Measurements from ENCODE around the gene ERLIN1.

Gene ERLIN1

GRCh38 chr10:100185364-100186252 lies at the start of gene ERLIN1:
Gene ERLIN1 (minus strand): TSS chr10:100186029. CDS start chr10:100185626, 403 bp downstream.
- peak within 1 kb of the TSS; percentile 80 for H3K4me3 ChIP-seq (ENCODE audit: control insufficient read depth, low read depth, low read length)
- TF ChIP-seq, protein P1, sequence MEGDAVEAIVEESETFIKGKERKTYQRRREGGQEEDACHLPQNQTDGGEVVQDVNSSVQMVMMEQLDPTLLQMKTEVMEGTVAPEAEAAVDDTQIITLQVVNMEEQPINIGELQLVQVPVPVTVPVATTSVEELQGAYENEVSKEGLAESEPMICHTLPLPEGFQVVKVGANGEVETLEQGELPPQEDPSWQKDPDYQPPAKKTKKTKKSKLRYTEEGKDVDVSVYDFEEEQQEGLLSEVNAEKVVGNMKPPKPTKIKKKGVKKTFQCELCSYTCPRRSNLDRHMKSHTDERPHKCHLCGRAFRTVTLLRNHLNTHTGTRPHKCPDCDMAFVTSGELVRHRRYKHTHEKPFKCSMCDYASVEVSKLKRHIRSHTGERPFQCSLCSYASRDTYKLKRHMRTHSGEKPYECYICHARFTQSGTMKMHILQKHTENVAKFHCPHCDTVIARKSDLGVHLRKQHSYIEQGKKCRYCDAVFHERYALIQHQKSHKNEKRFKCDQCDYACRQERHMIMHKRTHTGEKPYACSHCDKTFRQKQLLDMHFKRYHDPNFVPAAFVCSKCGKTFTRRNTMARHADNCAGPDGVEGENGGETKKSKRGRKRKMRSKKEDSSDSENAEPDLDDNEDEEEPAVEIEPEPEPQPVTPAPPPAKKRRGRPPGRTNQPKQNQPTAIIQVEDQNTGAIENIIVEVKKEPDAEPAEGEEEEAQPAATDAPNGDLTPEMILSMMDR (conservative IDR thresholded peaks at IDR 0.05; ENCODE audit: control insufficient read depth, insufficient read depth, low read depth, low read length): peak; percentile 4
- peak; percentile 85 for DNase-seq (ENCODE audit: low read depth)

DNA sequence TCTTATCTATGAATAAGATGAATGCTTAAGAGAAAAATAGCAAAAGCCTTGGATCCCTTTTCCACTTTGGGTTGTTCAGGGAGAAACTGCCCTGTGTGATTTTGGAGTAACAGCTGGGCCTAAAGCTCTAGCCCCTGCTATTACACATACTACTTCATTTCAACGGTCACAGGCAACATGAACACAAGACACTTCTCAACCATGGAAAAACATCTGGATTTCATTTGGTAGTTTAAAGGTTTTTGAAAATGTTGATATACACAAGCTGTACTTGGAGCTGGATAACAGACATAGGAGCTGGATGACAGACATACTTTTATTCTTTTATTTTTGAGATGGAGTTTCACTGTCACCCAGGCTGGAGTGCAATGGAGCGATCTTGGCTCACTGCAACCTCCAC lies 46.3 kb upstream of the ERLIN1 start:
- TF ChIP-seq, protein P1 (conservative IDR thresholded peaks at IDR 0.05; ENCODE audit: control insufficient read depth, insufficient read depth, low read depth, low read length): no peak
- peak; percentile 54 for DNase-seq (ENCODE audit: low read depth)
- no peak overlapping the region for H3K4me3 ChIP-seq (ENCODE audit: control insufficient read depth, low read depth, low read length)

DNA sequence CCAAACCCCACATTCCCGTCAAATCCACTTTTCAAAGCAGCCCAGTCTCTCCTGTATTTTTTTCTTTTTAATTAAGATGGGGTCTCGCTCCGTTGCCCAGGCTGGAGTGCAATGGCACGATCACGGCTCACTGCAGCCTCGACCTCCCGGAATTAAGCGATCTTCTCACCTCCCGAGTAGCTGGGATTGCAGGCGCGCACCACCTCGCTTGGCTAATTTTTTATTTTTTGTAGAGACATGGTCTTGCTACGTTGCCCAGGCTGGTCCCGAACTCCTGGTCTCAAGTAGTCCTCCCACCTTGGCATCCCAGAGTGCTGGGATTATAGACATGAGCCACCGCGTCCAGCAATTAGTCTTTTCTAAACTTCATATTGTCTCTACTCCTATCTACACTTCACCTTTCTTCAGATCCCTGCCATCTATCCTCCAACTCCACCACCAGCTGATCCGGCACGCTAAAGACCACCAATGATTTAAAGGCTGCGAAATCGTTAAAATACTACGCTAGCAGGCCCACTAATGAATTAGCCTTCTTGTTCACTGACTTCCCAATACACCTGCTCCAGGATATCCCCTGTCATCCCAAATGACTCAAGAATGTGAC lies 44.1 kb upstream of the ERLIN1 start:
- peak overlapping the region; percentile 82 for H3K4me3 ChIP-seq (ENCODE audit: control insufficient read depth, low read depth, low read length)
- TF ChIP-seq, protein P1 (conservative IDR thresholded peaks at IDR 0.05; ENCODE audit: control insufficient read depth, insufficient read depth, low read depth, low read length): no peak
- DNase-seq (ENCODE audit: low read depth): no peak

DNA sequence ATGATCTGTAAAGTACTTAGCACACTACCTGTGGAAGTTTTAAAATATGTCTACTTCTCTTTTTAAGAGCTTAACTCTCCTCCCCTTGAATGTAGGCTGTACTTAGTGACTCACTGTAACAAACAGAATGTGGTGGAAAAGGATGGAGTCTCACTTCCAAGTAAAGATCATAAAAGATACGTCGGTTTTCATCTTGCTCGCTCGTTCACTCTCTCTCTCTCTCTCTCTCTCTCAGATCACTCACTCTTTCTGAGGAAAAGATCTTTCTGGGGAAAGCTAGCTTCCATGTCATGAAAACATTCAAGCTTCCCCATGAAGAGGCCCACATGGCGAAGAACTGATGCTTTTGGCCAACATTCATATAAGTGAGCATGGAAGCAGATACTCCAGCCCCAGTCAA lies 38.0 kb upstream of the ERLIN1 start:
- TF ChIP-seq, protein P1 (conservative IDR thresholded peaks at IDR 0.05; ENCODE audit: control insufficient read depth, insufficient read depth, low read depth, low read length): no peak
- no peak overlapping the region for H3K4me3 ChIP-seq (ENCODE audit: control insufficient read depth, low read depth, low read length)
- no peak for DNase-seq (ENCODE audit: low read depth)

GRCh38 chr10:100222529-100222928 lies 36.7 kb upstream of the ERLIN1 start:
- no peak for DNase-seq (ENCODE audit: low read depth)
- H3K4me3 ChIP-seq (ENCODE audit: control insufficient read depth, low read depth, low read length): no peak overlapping the region
- TF ChIP-seq, protein P1 (conservative IDR thresholded peaks at IDR 0.05; ENCODE audit: control insufficient read depth, insufficient read depth, low read depth, low read length): no peak

- TF ChIP-seq, protein P1 (conservative IDR thresholded peaks at IDR 0.05; ENCODE audit: control insufficient read depth, insufficient read depth, low read depth, low read length): no peak
- no peak for DNase-seq (ENCODE audit: low read depth)
- no peak overlapping the region for H3K4me3 ChIP-seq (ENCODE audit: control insufficient read depth, low read depth, low read length)
These were observed 30.2 kb upstream of the ERLIN1 start for GRCh38 chr10:100216006-100216405.
